RCC 7860 (cell line): ENCODE results near the gene PEPD.
A peak's percentile ranks its signal among the peaks of the same experiment; 100 is the strongest.

ENCODE experiments used
- DNase-seq: peaks from one replicate; pipeline ENCODE4 v3.0.0-alpha.2; 2015; ENCODE audit warnings: low spot score
- FAIRE-seq: peaks from 2 replicates; lab custom pipeline; 2012; peaks lifted over from hg19 to GRCh38; lab: Jason Lieb, UNC

PEPD gene

GRCh38 chr19:33428627-33429125, 92.9 kb downstream of the PEPD start:
- no peak for DNase-seq
- no peak for FAIRE-seq

GRCh38 chr19:33427801-33428626, 93.6 kb downstream of the PEPD start:
- DNase-seq = no peak
- FAIRE-seq = no peak

GRCh38 chr19:33426621-33427361, 94.8 kb downstream of the PEPD start:
- no peak for DNase-seq
- no peak for FAIRE-seq

- FAIRE-seq = no peak
Observed at GRCh38 chr19:33424181-33424580, 97.4 kb downstream of the PEPD start.

GRCh38 chr19:33422369-33423180, 99.0 kb downstream of the PEPD start:
- no peak for FAIRE-seq
- DNase-seq = no peak

More at GRCh38 chr19:33424181-33424580, 97.4 kb downstream of the PEPD start:
- DNase-seq = no peak

- FAIRE-seq = no peak
- DNase-seq = no peak
Observed at GRCh38 chr19:33421368-33421767, 100.2 kb downstream of the PEPD start.

- no peak for FAIRE-seq
Observed at GRCh38 chr19:33420821-33421220, 100.8 kb downstream of the PEPD start.

GRCh38 chr19:33419788-33420130, 101.8 kb downstream of the PEPD start:
- DNase-seq (no peak), FAIRE-seq (no peak)

More at GRCh38 chr19:33420821-33421220, 100.8 kb downstream of the PEPD start:
- no peak for DNase-seq

- FAIRE-seq = no peak
- DNase-seq = no peak
Observed at GRCh38 chr19:33418871-33419787, 102.5 kb downstream of the PEPD start.

- DNase-seq (no peak), FAIRE-seq (no peak)
Observed at GRCh38 chr19:33418461-33418860, 103.1 kb downstream of the PEPD start.

GRCh38 chr19:33417751-33418150, 103.8 kb downstream of the PEPD start:
- no peak for DNase-seq
- no peak for FAIRE-seq

- FAIRE-seq (no peak), DNase-seq (peak; percentile 33)
Observed at GRCh38 chr19:33416307-33417215, 105.0 kb downstream of the PEPD start.

GRCh38 chr19:33414667-33415605, 106.7 kb downstream of the PEPD start:
- DNase-seq = no peak
- FAIRE-seq = no peak

GRCh38 chr19:33413868-33414666, 107.5 kb downstream of the PEPD start:
- no peak for FAIRE-seq
- DNase-seq = no peak

- no peak for DNase-seq
- FAIRE-seq = no peak
Observed at GRCh38 chr19:33413426-33413725, 108.2 kb downstream of the PEPD start.

- DNase-seq = no peak
- no peak for FAIRE-seq
Observed at GRCh38 chr19:33412601-33413425, 108.8 kb downstream of the PEPD start.
